Measurements from ENCODE around the gene CAPN15.

CAPN15 gene

GRCh38 chr16:546909-547770 is 19.6 kb downstream of the CAPN15 start:
- ATAC-seq (ENCODE audit: low read depth): peak; percentile 58
- DNase-seq (ENCODE audit: low spot score): no peak
- Histone ChIP-seq H3K4me3 (ENCODE audit: severe bottlenecking) (no peak overlapping the region), H3K36me3 (ENCODE audit: low read depth) (peaks cover 9% of the 10 kb centered on the region), H3K9me3 (ENCODE audit: severe bottlenecking) (no peaks in the 10 kb centered on the region), H3K4me1 (ENCODE audit: insufficient read depth, poor library complexity, severe bottlenecking) (no peaks in the 10 kb centered on the region), H3K27me3 (ENCODE audit: insufficient read depth, poor library complexity, severe bottlenecking) (no peaks in the 10 kb centered on the region), H3K27ac (ENCODE audit: poor library complexity, severe bottlenecking) (no peak overlapping the region)
- peak; percentile 53 for TF ChIP-seq CTCF (IDR thresholded peaks at IDR 0.05; ENCODE audit: poor library complexity, severe bottlenecking)

- Histone ChIP-seq H3K9me3 (ENCODE audit: severe bottlenecking) (no peaks in the 10 kb centered on the region), H3K4me1 (ENCODE audit: insufficient read depth, poor library complexity, severe bottlenecking) (no peaks in the 10 kb centered on the region), H3K27ac (ENCODE audit: poor library complexity, severe bottlenecking) (no peak overlapping the region), H3K36me3 (ENCODE audit: low read depth) (peaks cover 12% of the 10 kb centered on the region), H3K27me3 (ENCODE audit: insufficient read depth, poor library complexity, severe bottlenecking) (no peaks in the 10 kb centered on the region), H3K4me3 (ENCODE audit: severe bottlenecking) (no peak overlapping the region)
- ATAC-seq (ENCODE audit: low read depth) (no peak), DNase-seq (ENCODE audit: low spot score) (no peak)
- TF ChIP-seq CTCF (IDR thresholded peaks at IDR 0.05; ENCODE audit: poor library complexity, severe bottlenecking): no peak
These were observed 21.1 kb downstream of the CAPN15 start for GRCh38 chr16:548586-548985.

GRCh38 chr16:549544-550263 is 22.2 kb downstream of the CAPN15 start:
- H3K36me3 ChIP-seq (ENCODE audit: low read depth): peaks cover 12% of the 10 kb centered on the region
- ATAC-seq (ENCODE audit: low read depth) (no peak), DNase-seq (ENCODE audit: low spot score) (no peak)

GRCh38 chr16:551210-551609 is 23.7 kb downstream of the CAPN15 start:
- Histone ChIP-seq H3K27me3 (ENCODE audit: insufficient read depth, poor library complexity, severe bottlenecking) (no peaks in the 10 kb centered on the region), H3K36me3 (ENCODE audit: low read depth) (peaks cover 12% of the 10 kb centered on the region), H3K4me3 (ENCODE audit: severe bottlenecking) (no peak overlapping the region), H3K4me1 (ENCODE audit: insufficient read depth, poor library complexity, severe bottlenecking) (no peaks in the 10 kb centered on the region), H3K9me3 (ENCODE audit: severe bottlenecking) (no peaks in the 10 kb centered on the region), H3K27ac (ENCODE audit: poor library complexity, severe bottlenecking) (no peak overlapping the region)
- no peak for TF ChIP-seq CTCF (IDR thresholded peaks at IDR 0.05; ENCODE audit: poor library complexity, severe bottlenecking)
- DNase-seq (ENCODE audit: low spot score): no peak
- ATAC-seq (ENCODE audit: low read depth): no peak

More at GRCh38 chr16:549544-550263, 22.2 kb downstream of the CAPN15 start:
- no peaks in the 10 kb centered on the region for H3K27me3 ChIP-seq (ENCODE audit: insufficient read depth, poor library complexity, severe bottlenecking)
- H3K4me1 ChIP-seq (ENCODE audit: insufficient read depth, poor library complexity, severe bottlenecking): no peaks in the 10 kb centered on the region
- no peak overlapping the region for H3K27ac ChIP-seq (ENCODE audit: poor library complexity, severe bottlenecking)
- TF ChIP-seq CTCF (IDR thresholded peaks at IDR 0.05; ENCODE audit: poor library complexity, severe bottlenecking): no peak
- H3K4me3 ChIP-seq (ENCODE audit: severe bottlenecking): no peak overlapping the region
- H3K9me3 ChIP-seq (ENCODE audit: severe bottlenecking): no peaks in the 10 kb centered on the region
